Prostate gland (tissue), 2 donors: ENCODE measurements around the gene RPL27A. TPM values are rescaled to one million over a fixed set of nuclear protein-coding genes. Genes with fewer than 3 reads are reported as not detected.

Source experiments
- DNase-seq: peaks from one replicate; pipeline ENCODE4 v3.0.0-alpha.2; 2019; ENCODE audit warnings: low spot score
- H3K27ac ChIP-seq, 2 donors: fragments of 200-600 bp; sonication (generic); 2 replicates each; pipeline ENCODE4 v1.5.1; 2017 to 2019
- H3K27me3 ChIP-seq: fragments of 200-600 bp; sonication (generic); replicated peaks from 2 replicates; pipeline ENCODE4 v1.5.1; 2019; ENCODE audit not compliant: insufficient read depth
- H3K36me3 ChIP-seq, 2 donors: fragments of 200-600 bp; sonication (generic); 1 replicate in 1 of 2; 2 replicates in 1 of 2; pipeline versions ENCODE4 v1.5.1 to v1.8.1; 2017 to 2019
- H3K4me1 ChIP-seq: fragments of 200-600 bp; sonication (generic); replicated peaks from 2 replicates; pipeline ENCODE4 v1.5.1; 2019
- H3K4me3 ChIP-seq, 2 donors: fragments of 200-600 bp; sonication (generic); 2 replicates each; pipeline ENCODE4 v1.5.1; 2017 to 2019
- H3K9me3 ChIP-seq: fragments of 200-600 bp; sonication (generic); 2 replicates; pipeline ENCODE4 v1.5.1; 2017
- CTCF ChIP-seq, 4 experiments: fragments of 200-600 bp in 2 of 4; fragments of 450-650 bp in 2 of 4; sonication (generic) in 2 of 4; IDR thresholded peaks; 1 replicate in 3 of 4; 2 replicates in 1 of 4; pipeline ENCODE4 v1.5.1; 2016 to 2019; ENCODE audit warnings: antibody characterized with exemption in 4 of 4, mild to moderate bottlenecking in 2 of 4, moderate library complexity in 2 of 4
- POLR2A ChIP-seq: fragments of 450-650 bp; IDR thresholded peaks from one replicate; pipeline ENCODE4 v1.6.1; 2016; ENCODE audit warnings: antibody characterized with exemption, mild to moderate bottlenecking
- POLR2AphosphoS5 ChIP-seq: sonication (generic); formaldehyde crosslinking; IDR thresholded peaks from one replicate; pipeline ENCODE4 v1.6.1; 2017; ENCODE audit warnings: antibody characterized with exemption
- WGBS: methylation state at CpG from one replicate; pipeline ENCODE4 v1.1.5; 2018; 5-methylcytosine and 5-hydroxymethylcytosine counted together
- intact Hi-C: fragments of 100-400 bp; cut with DNase I; formaldehyde crosslinking; loops from one replicate; pipeline ENCODE4 v1.14.2; 2022
- total RNA-seq, 2 donors: library from RNA; depleted of rRNA; stranded (reverse); fragments of >200 nt; gene quantifications; one replicate each; pipeline ENCODE4 v1.1.0, GENCODE V29; 2016

The RPL27A gene
- total RNA-seq, 2 donors from 2014 or later, result 693 to 1,360 TPM

- TF ChIP-seq CTCF (IDR thresholded peaks at IDR 0.05), result no peak
- no peak for TF ChIP-seq POLR2AphosphoS5
- TF ChIP-seq POLR2A, result no peak
- no peaks in the 10 kb centered on the region for H3K9me3 ChIP-seq
- H3K36me3 ChIP-seq, result no peaks in the 10 kb centered on the region
- 98% methylated on average over 2 of the region's 2 CpGs for WGBS
- peak overlapping the region in 1 of 2 donors; percentile 23 for H3K27ac ChIP-seq
- DNase-seq, result no peak
- no peak overlapping the region for H3K4me3 ChIP-seq
- no peaks in the 10 kb centered on the region for H3K27me3 ChIP-seq
- intact Hi-C loops, result no loop called here
- no peaks in the 10 kb centered on the region for H3K4me1 ChIP-seq
These were observed 10.2 kb upstream of the RPL27A start for GRCh38 chr11:8672346-8672745.

DNA sequence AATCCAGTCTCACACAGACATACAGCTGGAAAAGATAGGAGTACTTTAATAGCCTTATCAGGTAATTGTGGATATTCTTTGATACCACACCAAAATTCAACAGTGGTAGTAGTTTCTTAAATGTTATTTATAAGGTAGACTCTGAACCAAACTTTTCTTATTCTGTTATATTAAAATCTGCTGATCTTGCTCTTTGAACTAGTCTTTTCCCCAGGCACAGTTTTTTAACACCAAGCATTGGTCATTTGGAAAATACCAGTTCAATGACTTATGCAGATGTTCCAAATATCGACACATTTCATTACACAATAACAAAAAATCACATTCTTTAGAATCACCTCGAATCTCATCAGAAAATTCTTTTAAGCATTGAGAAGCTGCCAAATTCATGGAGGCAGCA is 7.7 kb upstream of the RPL27A start:
- no peak for DNase-seq
- H3K9me3 ChIP-seq, result no peaks in the 10 kb centered on the region
- no peak for TF ChIP-seq POLR2AphosphoS5
- no peak for TF ChIP-seq CTCF (IDR thresholded peaks at IDR 0.05)
- TF ChIP-seq POLR2A, result no peak
- intact Hi-C loops, result no loop called here
- no peak overlapping the region for H3K27ac ChIP-seq
- no peaks in the 10 kb centered on the region for H3K27me3 ChIP-seq
- no peaks in the 10 kb centered on the region for H3K4me1 ChIP-seq
- no peak overlapping the region for H3K4me3 ChIP-seq
- 96% methylated on average over 2 of the region's 2 CpGs for WGBS
- no peaks in the 10 kb centered on the region for H3K36me3 ChIP-seq

DNA sequence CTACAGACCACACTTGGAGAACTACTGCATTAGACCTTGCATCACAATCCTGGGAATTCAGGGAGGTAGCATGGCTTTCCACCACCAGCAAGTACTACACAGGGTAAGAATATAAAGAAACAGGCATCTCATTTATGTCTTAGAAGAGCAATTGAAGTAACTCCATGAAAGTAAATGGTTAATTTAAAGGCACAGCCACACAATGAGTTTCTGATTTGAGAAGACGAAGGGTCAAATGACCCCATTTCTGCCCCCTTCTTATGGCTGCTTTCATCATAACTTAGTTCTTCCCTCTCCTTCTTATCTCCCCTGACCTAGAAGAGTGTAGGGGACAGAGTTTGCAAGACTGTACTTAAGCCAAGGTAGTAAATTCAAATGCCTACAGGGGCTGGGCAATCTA is 6.1 kb upstream of the RPL27A start:
- H3K4me3 ChIP-seq, result no peak overlapping the region
- intact Hi-C loops, result no loop called here
- TF ChIP-seq CTCF (IDR thresholded peaks at IDR 0.05) (no peak), POLR2AphosphoS5 (no peak), POLR2A (no peak)
- no peak for DNase-seq
- no peaks in the 10 kb centered on the region for H3K9me3 ChIP-seq
- 96% methylated on average over 1 of the region's 1 CpG for WGBS
- no peaks in the 10 kb centered on the region for H3K4me1 ChIP-seq
- H3K27me3 ChIP-seq, result no peaks in the 10 kb centered on the region
- no peaks in the 10 kb centered on the region for H3K36me3 ChIP-seq
- no peak overlapping the region for H3K27ac ChIP-seq

- Histone ChIP-seq H3K9me3 (no peaks in the 10 kb centered on the region), H3K4me3 (no peak overlapping the region), H3K36me3 (no peaks in the 10 kb centered on the region), H3K27me3 (no peaks in the 10 kb centered on the region), H3K4me1 (peaks cover 5% of the 10 kb centered on the region), H3K27ac (no peak overlapping the region)
- WGBS, result 81% methylated on average over 1 of the region's 1 CpG
- TF ChIP-seq POLR2AphosphoS5, result no peak
- TF ChIP-seq CTCF (IDR thresholded peaks at IDR 0.05), result no peak
- no peak for TF ChIP-seq POLR2A
- DNase-seq, result no peak
- intact Hi-C loops, result no loop called here
These were observed 3.6 kb upstream of the RPL27A start for GRCh38 chr11:8679006-8679405.

DNA sequence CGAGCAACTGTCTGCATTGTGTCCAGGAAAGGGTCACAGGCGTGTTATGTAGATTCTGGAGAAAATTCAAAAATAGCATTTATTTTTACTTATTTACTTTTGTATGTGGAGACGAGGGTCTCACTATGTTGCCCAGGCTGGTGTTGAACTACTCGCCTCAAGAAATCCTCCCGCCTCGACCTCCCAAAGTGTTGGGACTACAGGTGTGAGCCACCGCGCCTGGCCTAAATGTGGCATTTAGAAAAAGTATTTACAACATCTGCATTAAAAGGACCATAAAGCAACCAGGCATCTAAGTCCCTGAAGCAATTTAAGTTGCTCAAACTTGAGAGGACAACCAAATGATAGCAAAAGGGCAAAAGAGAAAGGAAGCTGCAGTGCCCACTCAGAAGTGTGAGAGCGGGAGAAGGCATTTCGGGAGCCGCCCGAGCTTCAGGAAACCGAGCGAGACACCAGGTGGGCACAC is 722 bp upstream of the RPL27A start:
- H3K36me3 ChIP-seq, result peaks cover 0 to 19% of the 10 kb centered on the region in 2 donors
- H3K27ac ChIP-seq, result peak overlapping the region; percentile 91
- peaks cover 8% of the 10 kb centered on the region for H3K4me1 ChIP-seq
- intact Hi-C loops, result loop anchor here (5.0 kb wide), 2 partner anchors 130 to 280 kb away; partner anchors contain the start of gene TMEM9B
- H3K27me3 ChIP-seq, result no peaks in the 10 kb centered on the region
- DNase-seq, result no peak
- TF ChIP-seq POLR2A, result no peak
- TF ChIP-seq CTCF (IDR thresholded peaks at IDR 0.05), result no peak
- TF ChIP-seq POLR2AphosphoS5, result no peak
- WGBS, result 24% methylated on average over 14 of the region's 14 CpGs
- H3K9me3 ChIP-seq, result no peaks in the 10 kb centered on the region
- H3K4me3 ChIP-seq, result peak overlapping the region; percentile 83 to 84
